ENCODE measurements around the gene DPF3. TPM values are rescaled to one million over a fixed set of nuclear protein-coding genes. Genes with fewer than 3 reads are reported as not detected.

DPF3 gene
- total RNA-seq, 1 donor from 2014 or later = 2.9 TPM

DNA sequence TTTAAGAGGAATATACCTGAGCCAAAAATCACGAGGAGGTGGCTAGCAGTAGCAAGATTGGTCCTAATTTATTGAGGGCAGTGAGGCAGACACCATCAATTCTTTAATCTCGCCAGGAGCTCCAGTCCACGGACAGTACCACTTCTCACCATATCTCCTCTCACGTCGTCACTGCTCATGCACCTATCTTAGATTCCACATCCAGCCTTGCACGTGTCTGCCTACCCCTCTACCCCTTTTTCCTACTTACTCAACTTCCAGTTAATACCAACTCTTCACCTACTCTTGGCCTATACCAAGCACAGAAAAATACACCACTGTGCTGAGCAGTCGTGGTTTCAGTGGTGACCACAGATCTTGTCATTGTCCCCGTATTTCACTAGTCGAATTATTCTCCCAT lies 246.1 kb downstream of the DPF3 start:
- no peak for DNase-seq (ENCODE audit: low spot score)
- intact Hi-C loops (cut with DNase I) = no loop called here
- no peak for ATAC-seq

DNA sequence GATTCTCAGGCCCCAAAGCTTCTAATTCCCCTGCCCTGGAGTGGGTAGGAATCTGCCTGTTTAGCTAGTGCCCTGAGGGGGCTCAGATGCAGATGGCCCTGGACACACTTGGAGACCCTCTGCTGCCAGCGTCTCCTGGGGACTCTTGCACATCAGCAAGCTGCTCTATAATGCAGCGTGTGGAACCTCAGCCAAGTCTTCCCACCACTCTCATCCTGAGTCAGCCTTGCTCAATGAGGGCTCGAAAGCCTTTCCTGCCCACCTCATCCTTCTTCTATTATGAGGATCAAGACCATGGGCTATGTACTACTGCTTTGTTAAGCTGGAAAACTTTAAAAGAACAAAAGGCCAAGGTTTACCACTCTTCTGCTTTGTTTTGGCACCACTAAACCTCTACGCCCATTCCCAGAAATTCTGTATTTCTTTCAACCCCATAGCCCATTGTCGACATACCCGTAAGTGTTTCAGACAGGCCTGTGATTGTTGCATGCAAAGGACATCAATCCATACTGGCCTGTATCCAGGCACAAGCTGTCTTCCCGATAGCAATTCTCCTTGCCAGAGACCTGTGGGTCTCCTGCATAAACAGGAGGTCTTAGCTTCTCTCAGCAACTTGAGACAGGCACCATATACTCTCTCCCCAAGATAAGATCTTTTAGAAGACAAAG lies 246.9 kb downstream of the DPF3 start:
- ATAC-seq = no peak
- intact Hi-C loops (cut with DNase I) = no loop called here
- no peak for DNase-seq (ENCODE audit: low spot score)

DNA sequence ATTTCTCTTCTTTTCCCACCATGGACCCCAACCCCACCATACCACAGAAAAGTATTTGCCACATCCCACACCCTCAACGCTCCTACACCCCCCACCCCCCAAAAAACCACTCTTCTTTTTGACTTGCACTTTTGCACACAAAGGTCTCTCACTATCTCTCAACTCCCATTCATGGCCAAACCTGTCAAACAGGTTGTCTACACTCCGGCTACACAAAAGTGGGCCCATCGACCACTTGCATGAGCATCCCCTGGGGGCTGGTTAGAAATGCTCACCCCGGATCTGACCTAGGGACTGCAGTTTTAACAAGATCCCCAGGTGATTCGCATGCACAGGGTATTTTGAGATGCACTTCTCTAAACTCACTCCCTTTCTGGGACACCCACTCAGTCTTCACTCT lies 248.2 kb downstream of the DPF3 start:
- ATAC-seq (no peak), DNase-seq (ENCODE audit: low spot score) (no peak)
- intact Hi-C loops (cut with DNase I) = no loop called here

DNA sequence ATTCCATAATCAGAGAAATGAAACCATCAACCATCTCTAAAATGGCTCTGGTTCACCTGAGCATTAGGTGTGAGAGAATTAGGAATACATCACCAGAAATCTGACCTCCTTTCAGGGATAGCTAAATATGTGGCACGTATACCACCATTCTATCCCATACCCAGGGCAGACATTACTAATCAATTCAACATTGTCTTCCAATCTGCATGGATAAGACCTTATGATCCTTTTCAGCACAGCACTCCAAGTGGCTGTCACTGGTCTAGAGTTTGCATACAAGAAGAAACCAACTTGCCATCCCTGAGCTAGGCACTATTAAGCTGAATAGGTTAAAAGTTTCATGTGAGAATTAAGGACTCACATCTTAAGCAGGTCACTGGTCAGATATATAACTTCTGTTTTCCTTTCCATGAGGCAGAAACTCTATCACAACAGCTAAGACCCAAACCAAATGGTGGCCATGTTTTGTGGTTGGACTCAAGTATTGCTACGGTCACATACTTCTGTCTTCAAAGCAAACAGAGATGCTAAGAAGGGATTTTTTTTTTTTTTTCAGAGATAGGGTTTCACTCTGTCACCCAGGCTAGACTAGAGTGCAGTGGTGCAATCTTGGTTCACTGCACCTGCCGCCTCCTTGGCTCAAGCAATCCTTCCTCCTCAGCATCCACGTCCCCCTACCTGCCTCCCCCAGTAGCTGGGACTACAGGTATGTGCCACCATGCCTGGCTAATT lies 249.0 kb downstream of the DPF3 start:
- ATAC-seq (no peak), DNase-seq (ENCODE audit: low spot score) (no peak)
- intact Hi-C loops (cut with DNase I) = no loop called here

DNA sequence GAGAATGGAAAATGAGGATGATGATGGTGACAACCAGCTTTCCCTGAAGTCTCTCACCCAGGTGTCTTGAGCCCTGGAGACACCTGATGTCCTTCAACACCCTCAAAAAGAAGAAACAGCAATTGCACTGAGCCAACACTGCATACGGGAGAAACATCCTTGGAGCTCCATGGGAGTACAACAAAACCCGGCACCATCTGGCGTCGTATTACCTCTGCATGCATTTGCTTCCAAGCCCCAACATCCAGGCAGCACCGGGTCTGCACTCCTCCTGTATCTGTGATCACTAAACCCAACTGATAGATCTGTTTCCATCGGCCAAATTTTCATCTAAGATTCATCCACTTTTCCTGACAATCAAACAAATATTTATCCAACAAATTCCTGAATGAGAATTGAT lies 249.9 kb downstream of the DPF3 start:
- DNase-seq (ENCODE audit: low spot score) (no peak), ATAC-seq (no peak)
- intact Hi-C loops (cut with DNase I) = no loop called here

DNA sequence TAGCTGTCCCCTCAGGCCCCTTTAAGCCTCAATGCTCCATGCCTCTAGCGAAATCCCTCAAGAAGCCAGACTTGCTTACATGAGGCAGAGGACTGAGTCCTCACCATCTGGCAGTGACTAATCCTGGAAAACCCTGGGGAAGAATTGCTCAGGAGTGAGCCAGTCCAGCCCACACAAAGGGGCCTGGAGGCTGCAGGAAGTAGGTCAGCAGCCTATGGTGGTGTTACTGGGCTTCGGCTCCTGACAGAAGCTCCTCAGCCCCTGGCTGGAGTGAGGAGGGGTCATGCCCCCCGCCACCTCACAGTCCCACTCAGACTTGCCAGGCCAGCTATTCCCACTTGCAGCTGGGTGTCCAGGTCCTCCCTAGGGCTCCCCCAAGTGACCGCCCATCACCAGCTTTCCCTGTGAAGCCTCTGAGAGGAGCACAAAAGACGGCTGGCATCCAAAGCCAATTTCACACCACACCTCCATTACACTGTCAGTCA lies 250.5 kb downstream of the DPF3 start:
- ATAC-seq = peak; percentile 39
- no peak for DNase-seq (ENCODE audit: low spot score)
- intact Hi-C loops (cut with DNase I) = no loop called here

DNA sequence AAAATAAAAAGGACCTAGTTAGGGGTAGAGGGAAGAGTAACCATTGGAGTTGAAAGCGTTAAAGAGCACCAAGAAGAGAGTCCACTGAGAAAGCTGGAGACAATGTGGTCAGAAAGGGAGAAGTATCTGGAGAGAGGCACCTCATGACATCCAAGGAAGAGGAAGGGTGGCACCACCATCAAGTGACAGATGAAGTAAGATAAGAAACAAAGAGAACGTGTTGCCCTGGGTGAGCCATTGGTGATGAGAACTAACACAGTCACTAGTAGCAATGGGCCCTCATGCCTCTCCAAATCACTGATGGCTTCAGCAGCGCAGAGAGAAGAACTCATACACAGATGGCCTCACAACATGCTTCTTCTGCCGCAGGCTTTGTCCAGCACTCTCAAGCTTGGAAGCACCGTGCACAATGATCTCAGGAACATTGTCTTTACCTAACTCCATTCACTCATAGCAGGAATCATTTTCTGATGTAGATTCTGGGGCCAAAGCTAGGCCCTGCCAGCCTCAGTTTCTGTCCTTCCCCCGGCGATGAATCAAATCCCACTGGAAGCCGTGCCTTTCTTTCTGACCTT lies 252.9 kb downstream of the DPF3 start:
- intact Hi-C loops (cut with DNase I) = no loop called here
- DNase-seq (ENCODE audit: low spot score) = no peak

DNA sequence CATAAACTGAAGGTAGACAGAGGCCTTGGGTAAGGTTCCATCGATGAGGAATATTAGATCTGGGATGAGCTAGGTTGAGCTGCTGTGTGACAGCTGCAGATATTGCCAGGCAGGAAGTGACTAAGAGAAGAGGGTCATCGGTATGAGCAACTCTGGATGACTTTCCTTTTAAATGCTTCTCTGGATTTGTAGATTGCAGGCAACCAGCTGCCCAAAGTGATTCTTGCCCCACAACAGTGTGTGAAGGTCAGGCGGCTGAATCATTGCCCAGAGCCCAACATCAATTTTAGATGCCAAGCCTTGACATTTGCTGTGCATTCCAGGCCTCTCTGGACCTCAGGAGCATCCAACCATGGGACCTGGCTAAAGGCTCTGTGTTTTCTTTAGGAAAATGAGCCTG lies 255.9 kb downstream of the DPF3 start:
- intact Hi-C loops (cut with DNase I) = no loop called here
- DNase-seq (ENCODE audit: low spot score) (no peak), ATAC-seq (no peak)

More for the DNA sequence above, 252.9 kb downstream of the DPF3 start:
- ATAC-seq = no peak

DNA sequence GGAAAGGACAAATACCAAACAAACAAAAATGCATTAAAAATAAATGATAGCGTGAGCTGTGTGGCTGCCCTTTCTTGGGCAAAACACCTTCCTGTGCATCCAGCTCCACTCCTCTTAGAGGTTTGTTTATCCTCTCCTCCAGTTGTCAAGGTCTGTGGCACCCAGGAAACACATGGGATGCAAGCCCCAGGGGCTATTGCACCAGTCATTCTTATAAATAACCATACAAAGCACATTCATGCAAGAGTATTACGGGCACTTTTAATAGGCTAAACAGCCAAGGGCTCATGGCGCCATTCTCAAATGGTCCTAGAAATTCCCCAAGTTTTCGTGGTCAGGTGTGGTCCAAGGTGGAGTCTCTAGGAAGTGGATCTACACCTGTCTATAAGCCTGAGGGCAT lies 257.0 kb downstream of the DPF3 start:
- intact Hi-C loops (cut with DNase I) = no loop called here
- no peak for DNase-seq (ENCODE audit: low spot score)

DNA sequence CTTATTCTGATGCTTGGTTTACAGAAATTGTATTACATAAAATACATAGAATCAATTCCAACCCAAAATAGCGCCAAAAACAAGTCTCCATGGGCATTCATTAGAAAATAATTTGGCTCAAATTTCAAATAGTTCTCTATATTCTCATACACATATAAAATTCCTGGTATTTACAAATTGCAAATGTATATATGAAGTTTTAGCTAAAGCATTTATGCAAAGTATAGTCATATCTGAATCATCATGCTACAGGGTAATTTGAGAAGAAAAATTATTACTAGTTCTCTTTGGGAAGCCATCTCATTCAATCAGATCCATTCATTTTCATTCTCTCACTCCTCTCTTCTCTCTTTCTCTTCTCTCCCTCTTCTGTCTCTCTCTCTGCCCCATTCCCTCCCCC lies 257.8 kb downstream of the DPF3 start:
- ATAC-seq (no peak), DNase-seq (ENCODE audit: low spot score) (no peak)
- intact Hi-C loops (cut with DNase I) = no loop called here

More for the DNA sequence above, 257.0 kb downstream of the DPF3 start:
- ATAC-seq = no peak

DNA sequence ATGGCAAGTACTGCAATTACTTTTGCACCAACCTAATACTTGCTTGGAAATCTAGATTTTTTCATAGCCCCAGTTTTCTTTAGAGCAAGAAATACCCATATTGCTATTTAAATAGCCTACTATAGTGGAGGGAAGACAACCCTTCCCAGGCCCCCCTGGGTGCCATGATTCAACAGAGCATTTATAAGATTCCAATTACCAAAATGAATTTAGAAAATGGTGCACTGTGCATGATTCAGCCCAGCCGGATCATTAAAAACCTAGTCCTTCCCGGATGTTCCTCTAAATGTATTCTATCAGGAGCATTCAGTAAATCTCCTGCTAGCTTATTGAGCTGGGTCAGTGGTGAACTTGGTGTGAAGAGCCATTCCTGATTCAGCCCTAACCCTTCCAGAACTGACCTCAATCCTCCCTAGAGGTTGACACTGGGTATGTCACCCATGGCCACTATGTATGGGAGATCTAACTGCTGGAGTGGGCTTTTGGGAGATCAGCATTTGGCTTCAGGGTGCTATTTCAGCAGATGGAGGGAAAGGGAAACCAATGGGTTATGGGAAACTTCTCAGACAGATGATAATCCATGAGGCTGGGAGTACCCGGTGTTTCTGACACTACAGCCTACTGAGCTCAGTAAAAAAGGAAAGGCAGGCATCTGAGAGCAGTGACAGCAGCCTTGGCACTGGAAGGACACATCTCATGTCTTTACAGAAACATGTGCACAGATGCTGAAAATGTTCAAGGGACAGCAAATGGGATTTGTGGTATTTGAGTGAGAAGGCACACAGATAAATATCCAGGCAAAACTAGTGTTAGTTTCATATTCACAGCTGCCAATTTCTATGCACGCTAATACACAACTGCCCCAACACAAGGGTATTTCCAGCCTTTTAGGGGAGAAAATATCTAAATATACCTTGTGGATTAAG lies 258.9 kb downstream of the DPF3 start:
- ATAC-seq (no peak), DNase-seq (ENCODE audit: low spot score) (no peak)
- intact Hi-C loops (cut with DNase I) = no loop called here

DNA sequence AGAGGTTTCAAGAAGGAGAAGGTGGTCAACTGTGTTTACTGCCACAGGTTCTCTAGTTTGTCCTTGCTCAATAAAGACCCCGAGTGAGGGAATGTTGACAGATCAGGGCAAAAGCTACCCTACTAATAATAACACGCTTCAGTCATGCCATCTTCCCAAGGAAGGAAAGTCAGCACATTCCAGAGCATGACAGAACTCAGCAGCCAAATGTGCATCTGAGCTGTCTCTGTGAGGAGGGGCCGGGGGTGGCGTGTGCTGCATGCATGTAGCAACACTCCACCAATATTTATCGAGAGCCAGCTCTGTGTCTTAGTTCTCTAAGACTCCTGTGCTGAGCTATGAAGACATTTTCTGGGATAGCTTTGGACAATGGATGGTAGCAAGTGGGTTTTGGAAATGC lies 260.4 kb downstream of the DPF3 start:
- DNase-seq (ENCODE audit: low spot score) (no peak), ATAC-seq (no peak)
- intact Hi-C loops (cut with DNase I) = no loop called here

DNA sequence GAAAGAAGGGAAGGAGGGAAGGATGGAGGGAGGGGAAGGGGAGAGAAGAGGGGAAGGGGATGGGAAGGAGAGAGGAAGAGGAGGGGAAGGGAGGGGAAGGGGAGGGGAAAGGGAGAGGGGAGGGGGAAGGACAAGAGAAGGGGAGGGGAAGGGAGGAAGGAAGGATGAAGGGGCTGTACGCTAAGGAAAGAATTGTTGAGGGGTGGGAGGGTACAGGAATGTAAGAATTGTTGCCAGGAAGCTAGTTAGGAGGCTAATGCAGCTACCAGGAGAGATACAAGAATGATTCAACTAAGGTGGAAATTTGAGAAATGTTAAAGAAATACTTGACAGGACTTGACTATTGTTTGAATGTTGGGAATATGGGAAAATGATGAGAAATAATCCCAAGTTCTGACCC lies 261.2 kb downstream of the DPF3 start:
- DNase-seq (ENCODE audit: low spot score) = no peak
- ATAC-seq = no peak
- intact Hi-C loops (cut with DNase I) = no loop called here

DNA sequence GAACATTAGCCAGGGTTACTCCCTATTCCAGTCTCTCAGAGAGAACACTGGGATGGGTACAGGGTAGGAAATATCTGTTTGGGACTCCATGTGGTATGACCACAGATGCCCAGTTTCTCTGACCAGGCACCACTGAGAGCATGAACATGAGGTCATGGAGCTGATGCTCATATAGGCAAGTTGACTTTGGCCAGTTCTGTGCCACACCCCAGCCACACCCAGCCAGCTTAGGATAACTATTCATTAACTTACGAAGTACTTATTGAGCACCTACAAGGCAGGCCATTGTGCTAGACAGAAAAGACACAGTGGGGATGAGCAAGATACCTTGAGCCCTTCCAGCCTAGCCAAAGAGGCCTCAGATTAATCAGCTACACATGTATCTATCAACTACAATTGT lies 262.5 kb downstream of the DPF3 start:
- no peak for ATAC-seq
- intact Hi-C loops (cut with DNase I) = no loop called here

DNA sequence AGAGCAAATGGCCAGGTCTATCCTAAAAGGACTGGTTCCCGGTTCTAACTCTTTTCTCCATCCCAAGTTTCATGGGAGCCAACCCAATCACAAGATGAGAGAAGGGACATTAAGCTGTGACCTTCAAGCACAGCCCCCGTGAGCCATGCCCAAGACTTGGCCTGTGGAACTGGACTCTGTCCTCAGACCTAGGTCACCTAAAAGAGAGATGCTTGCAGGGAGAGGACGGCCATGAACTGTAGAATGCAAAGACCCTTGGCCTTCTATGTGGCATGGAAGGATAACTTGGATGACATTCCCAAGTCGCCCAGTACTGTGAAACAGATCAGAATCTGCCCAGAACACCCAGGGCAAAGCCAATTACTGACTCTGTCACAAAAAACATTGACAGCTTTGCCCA lies 263.5 kb downstream of the DPF3 start:
- intact Hi-C loops (cut with DNase I) = no loop called here
- no peak for DNase-seq (ENCODE audit: low spot score)
- no peak for ATAC-seq

More for the DNA sequence above, 262.5 kb downstream of the DPF3 start:
- DNase-seq (ENCODE audit: low spot score) = no peak

DNA sequence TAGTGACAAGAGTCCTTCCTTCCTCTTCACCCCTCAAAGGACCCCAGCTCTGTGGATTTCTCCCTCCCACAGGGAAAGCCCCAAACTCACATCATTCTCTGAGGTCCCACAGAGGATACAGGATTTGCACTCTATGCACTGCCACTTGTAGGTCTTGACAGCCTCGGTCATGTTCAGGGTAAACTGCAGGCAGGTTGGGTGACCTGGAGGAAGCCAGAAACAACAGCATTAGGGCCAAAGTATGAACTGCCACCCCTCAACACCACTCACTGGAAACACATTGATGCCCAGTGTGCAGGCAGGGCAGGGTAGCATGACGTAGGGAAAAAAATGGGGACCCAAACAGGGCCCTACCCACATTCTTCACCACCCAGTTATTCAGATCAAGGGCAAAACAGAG lies 264.4 kb downstream of the DPF3 start:
- intact Hi-C loops (cut with DNase I) = no loop called here
- DNase-seq (ENCODE audit: low spot score) (no peak), ATAC-seq (no peak)

DNA sequence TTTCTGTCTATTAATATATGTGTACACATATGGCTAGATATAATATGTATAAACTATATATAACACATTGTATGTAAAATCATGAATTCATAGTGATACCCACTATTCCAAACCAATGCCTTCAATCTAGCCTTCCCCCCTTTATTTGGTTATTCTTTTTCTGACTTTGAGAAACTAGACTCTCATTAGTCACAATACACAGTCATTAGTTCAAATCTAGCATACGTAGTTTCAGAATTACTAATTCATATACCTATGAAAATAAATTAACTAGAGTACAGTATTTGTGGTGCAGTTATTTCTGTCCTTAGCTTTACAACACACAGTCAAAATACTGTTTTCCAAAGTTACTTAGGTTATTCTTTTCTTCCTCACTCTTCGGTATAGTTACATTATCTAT lies 268.2 kb downstream of the DPF3 start:
- intact Hi-C loops (cut with DNase I) = no loop called here
- no peak for DNase-seq (ENCODE audit: low spot score)
- ATAC-seq = no peak

DNA sequence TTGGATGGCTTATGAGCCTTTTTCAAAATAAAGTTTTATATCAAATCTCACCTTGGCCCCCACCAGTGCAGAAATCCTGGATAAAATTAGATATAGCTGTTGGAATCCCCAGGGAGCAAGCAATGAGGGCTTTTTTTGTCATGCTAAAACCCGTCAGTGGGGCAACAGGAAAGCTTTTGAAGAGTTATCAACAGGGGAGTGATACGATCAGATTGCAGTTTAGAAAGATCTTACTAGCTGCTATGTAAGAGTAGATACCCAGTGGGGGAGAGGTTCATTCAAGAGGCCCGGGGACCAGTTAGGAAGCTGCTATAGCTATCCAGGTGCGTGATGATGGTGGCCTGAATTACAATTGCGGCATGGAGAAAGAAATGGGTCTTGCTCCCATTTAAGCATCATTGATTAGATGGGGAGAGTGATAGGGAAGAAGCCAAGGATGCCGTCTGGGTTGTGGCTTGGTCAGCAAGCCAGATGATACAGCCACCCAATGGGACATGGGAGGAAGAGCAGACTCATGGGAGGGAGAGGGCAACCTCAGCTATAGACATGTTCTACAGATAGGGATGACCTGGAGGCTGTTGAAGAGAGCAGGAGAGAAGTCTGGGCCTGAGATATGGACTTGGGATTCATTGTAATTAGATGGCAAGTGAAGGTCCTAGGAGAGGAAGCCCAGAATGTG lies 272.4 kb downstream of the DPF3 start:
- ATAC-seq = no peak
- intact Hi-C loops (cut with DNase I) = no loop called here
- no peak for DNase-seq (ENCODE audit: low spot score)

DNA sequence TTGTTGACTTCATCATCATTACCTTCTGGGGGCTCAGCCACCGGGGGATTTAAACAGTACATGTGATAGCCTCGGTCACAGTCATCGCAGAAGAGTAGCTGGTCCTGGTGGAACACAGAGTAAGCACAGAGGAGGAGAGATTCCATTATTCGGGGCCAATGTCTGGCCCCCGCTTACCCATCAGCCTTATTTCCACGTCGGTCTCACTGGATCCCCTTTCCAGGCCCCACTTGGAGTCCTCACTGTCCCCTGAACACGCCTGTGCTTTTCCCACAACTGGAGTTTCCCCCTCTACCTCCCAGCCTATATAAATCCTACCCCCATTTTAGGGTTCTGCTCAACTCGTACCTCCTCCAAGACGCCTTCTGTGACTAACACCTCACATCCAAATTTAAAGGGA lies 274.0 kb downstream of the DPF3 start:
- no peak for ATAC-seq

More for the DNA sequence above, 274.0 kb downstream of the DPF3 start:
- intact Hi-C loops (cut with DNase I) = no loop called here
- no peak for DNase-seq (ENCODE audit: low spot score)

Data from sciatic nerve (tissue), 2 donors.